H1 (cell line): ENCODE measurements around the gene SMAD7. TPM values are rescaled to one million over a fixed set of nuclear protein-coding genes. Genes with fewer than 3 reads are reported as not detected.

ENCODE experiments used
- CTCF ChIA-PET: fragments of 300-600 bp; sonication (Branson Sonifier 250); formaldehyde crosslinking; loops from one replicate; lab custom pipeline; 2021; ENCODE audit not compliant: partially characterized antibody; lab: Charles Lee
- POLR2A ChIA-PET: fragments of 300-600 bp; sonication (Branson Sonifier 250); formaldehyde crosslinking; loops from one replicate; lab custom pipeline; 2021; ENCODE audit warnings: inconsistent platforms; ENCODE audit not compliant: partially characterized antibody; lab: Charles Lee
- DNase-seq, 2 experiments: peaks; one replicate each; pipeline versions ENCODE4 v3.0.0 to v3.0.0-alpha.2; 2010 to 2022; ENCODE audit warnings: low spot score in 2 of 2, low read depth in 1 of 2, mixed read lengths in 1 of 2
- FAIRE-seq: peaks from 2 replicates; lab custom pipeline; 2011; peaks lifted over from hg19 to GRCh38; lab: Jason Lieb, UNC
- H2AFZ ChIP-seq: 2 replicates; pipeline ENCODE4 v1.8.1; 2012; ENCODE audit warnings: low read length, inconsistent platforms
- H2AK5ac ChIP-seq: 2 replicates; pipeline ENCODE4 v1.6.1; 2013; ENCODE audit warnings: low read depth, low read length
- H2BK120ac ChIP-seq: replicated peaks from 2 replicates; pipeline ENCODE3; 2013; ENCODE audit warnings: low read depth, low read length, inconsistent platforms
- H2BK12ac ChIP-seq: 2 replicates; pipeline ENCODE4 v1.6.1; 2013; ENCODE audit warnings: low read depth, low read length
- H2BK15ac ChIP-seq: 2 replicates; pipeline ENCODE4 v1.6.1; 2013; ENCODE audit warnings: low read length
- H2BK20ac ChIP-seq: 2 replicates; pipeline ENCODE4 v1.6.1; 2013; ENCODE audit warnings: low read length
- H2BK5ac ChIP-seq: 2 replicates; pipeline ENCODE4 v1.6.1; 2013; ENCODE audit warnings: low read depth, low read length
- H3K14ac ChIP-seq: 2 replicates; pipeline ENCODE4 v1.6.1; 2013; ENCODE audit warnings: inconsistent platforms; ENCODE audit not compliant: insufficient read length
- H3K18ac ChIP-seq: 2 replicates; pipeline ENCODE4 v1.6.1; 2013; ENCODE audit warnings: low read length; ENCODE audit errors: extremely low read depth
- H3K23ac ChIP-seq: 2 replicates; pipeline ENCODE4 v1.6.1; 2013; ENCODE audit warnings: inconsistent platforms; ENCODE audit not compliant: insufficient read length
- H3K23me2 ChIP-seq: 2 replicates; pipeline ENCODE4 v1.6.1; 2013; ENCODE audit warnings: low read depth, low read length
- H3K27ac ChIP-seq: 2 replicates; pipeline ENCODE4 v1.6.1; 2011; ENCODE audit warnings: low read depth, low read length, inconsistent platforms
- H3K27me3 ChIP-seq, 4 experiments: replicated peaks in 1 of 4; 1 replicate in 1 of 4; 2 replicates in 3 of 4; pipeline versions ENCODE4 v1.6.1 to v1.8.1; 2011 to 2013; ENCODE audit warnings: low read length in 3 of 4, mild to moderate bottlenecking in 3 of 4, inconsistent platforms in 2 of 4, mixed read lengths in 2 of 4, moderate library complexity in 1 of 4; ENCODE audit not compliant: control insufficient read depth in 3 of 4, insufficient read depth in 3 of 4; ENCODE audit errors: extremely low read depth in 1 of 4
- H3K36me3 ChIP-seq, 4 experiments: 2 replicates each; pipeline versions ENCODE4 v1.6.1 to v1.8.1; 2011 to 2013; ENCODE audit warnings: mild to moderate bottlenecking in 4 of 4, low read length in 3 of 4, moderate library complexity in 2 of 4, control low read depth in 1 of 4, inconsistent platforms in 1 of 4; ENCODE audit not compliant: insufficient read depth in 4 of 4, control insufficient read depth in 2 of 4
- H3K4ac ChIP-seq: replicated peaks from 2 replicates; pipeline ENCODE3; 2013; ENCODE audit warnings: low read length, low read depth, mixed read lengths, inconsistent platforms; ENCODE audit not compliant: insufficient read length
- H3K4me1 ChIP-seq, 4 experiments: replicated peaks in 1 of 4; 1 replicate in 1 of 4; 2 replicates in 3 of 4; pipeline versions ENCODE4 v1.6.1 to v1.8.1; 2011 to 2013; ENCODE audit warnings: low read length in 3 of 4, inconsistent platforms in 2 of 4, mixed read lengths in 1 of 4; ENCODE audit not compliant: insufficient read depth in 4 of 4, control insufficient read depth in 3 of 4
- H3K4me2 ChIP-seq, 2 experiments: 2 replicates each; pipeline versions ENCODE4 v1.6.1 to v1.8.1; 2011 to 2013; ENCODE audit warnings: low read depth in 2 of 2, low read length in 2 of 2, control low read depth in 1 of 2, inconsistent platforms in 1 of 2, mild to moderate bottlenecking in 1 of 2; ENCODE audit not compliant: insufficient read depth in 1 of 2
- H3K4me3 ChIP-seq, 4 experiments: fragments of 200-600, 300-600 bp in 1 of 4; sonication (generic), shearing (Covaris generic), sonication (Bioruptor Twin) in 1 of 4; 2 replicates each; pipeline versions ENCODE4 v1.5.1 to v1.8.1; 2011 to 2016; ENCODE audit warnings: low read length in 4 of 4, low read depth in 3 of 4, control low read depth in 2 of 4, inconsistent platforms in 2 of 4, mild to moderate bottlenecking in 2 of 4, mixed read lengths in 1 of 4, moderate library complexity in 1 of 4; ENCODE audit not compliant: insufficient read depth in 2 of 4; ENCODE audit errors: extremely low read depth in 1 of 4
- H3K56ac ChIP-seq: replicated peaks from 2 replicates; pipeline ENCODE3; 2013; ENCODE audit warnings: low read depth, mild to moderate bottlenecking, mixed read lengths, low read length, inconsistent platforms; ENCODE audit not compliant: insufficient read length
- H3K79me1 ChIP-seq: 2 replicates; pipeline ENCODE4 v1.6.1; 2013; ENCODE audit warnings: low read depth, low read length, control low read depth
- H3K79me2 ChIP-seq, 2 experiments: 2 replicates each; pipeline versions ENCODE4 v1.6.1 to v1.8.1; 2012 to 2013; ENCODE audit warnings: low read length in 2 of 2, mild to moderate bottlenecking in 2 of 2, inconsistent platforms in 1 of 2; ENCODE audit not compliant: insufficient read depth in 2 of 2, control insufficient read depth in 1 of 2
- H3K9ac ChIP-seq, 4 experiments: replicated peaks in 1 of 4; 1 replicate in 1 of 4; 2 replicates in 3 of 4; pipeline versions ENCODE4 v1.6.1 to v1.8.1; 2011 to 2013; ENCODE audit warnings: low read depth in 3 of 4, low read length in 3 of 4, control low read depth in 2 of 4, mild to moderate bottlenecking in 2 of 4, moderate library complexity in 2 of 4, inconsistent platforms in 1 of 4; ENCODE audit errors: extremely low read depth in 1 of 4
- H3K9me3 ChIP-seq, 2 experiments: 2 replicates each; pipeline versions ENCODE4 v1.6.1 to v1.8.1; 2012 to 2013; ENCODE audit warnings: mild to moderate bottlenecking in 2 of 2, moderate library complexity in 2 of 2, control low read depth in 1 of 2, inconsistent platforms in 1 of 2, low read depth in 1 of 2, low read length in 1 of 2, mixed read lengths in 1 of 2; ENCODE audit not compliant: insufficient read depth in 2 of 2
- H4K20me1 ChIP-seq, 2 experiments: replicated peaks in 1 of 2; 2 replicates each; pipeline versions ENCODE3 to v1.8.1; 2011 to 2013; ENCODE audit warnings: inconsistent platforms in 2 of 2, low read length in 2 of 2, mild to moderate bottlenecking in 1 of 2; ENCODE audit not compliant: insufficient read depth in 2 of 2, control insufficient read depth in 1 of 2
- H4K5ac ChIP-seq: 2 replicates; pipeline ENCODE4 v1.6.1; 2013; ENCODE audit warnings: low read length, low read depth, mixed read lengths, inconsistent platforms; ENCODE audit not compliant: insufficient read length
- H4K8ac ChIP-seq: 2 replicates; pipeline ENCODE4 v1.8.0; 2013; ENCODE audit warnings: mild to moderate bottlenecking, moderate library complexity, low read length, inconsistent platforms; ENCODE audit not compliant: insufficient read depth; ENCODE audit errors: extremely low read depth
- H4K91ac ChIP-seq: replicated peaks from 2 replicates; pipeline ENCODE3; 2013; ENCODE audit warnings: low read length, mixed read lengths, inconsistent platforms; ENCODE audit not compliant: insufficient read length
- CTBP2 ChIP-seq: IDR thresholded peaks from 2 replicates; pipeline ENCODE4 v1.7.0; 2011; ENCODE audit warnings: borderline replicate concordance, mild to moderate bottlenecking, moderate library complexity, mixed read lengths, low read length; ENCODE audit not compliant: insufficient read depth, insufficient read length
- WGBS, 2 experiments: shearing (Covaris generic) in 1 of 2; methylation state at CpG; one replicate each; pipeline versions ENCODE4 v1.1.6 to v1.1.7; 2013 to 2015; ENCODE audit warnings: low lambda C conversion rate in 2 of 2, mixed read lengths in 2 of 2, inconsistent platforms in 1 of 2, low coverage in 1 of 2, missing lambda C conversion rate in 1 of 2; ENCODE audit not compliant: insufficient replicate concordance in 2 of 2, insufficient coverage in 1 of 2, insufficient read length in 1 of 2; ENCODE audit errors: extremely low coverage in 1 of 2, missing lambda C conversion rate in 1 of 2; 5-methylcytosine and 5-hydroxymethylcytosine counted together
- polyA plus RNA-seq, 7 experiments: library from polyadenylated mRNA; depleted of rRNA in 3 of 7; stranded (reverse) in 5 of 7; unstranded in 2 of 7; fragments of >200 nt in 5 of 7; fragments of 200-250 nt in 2 of 7; gene quantifications; 1 replicate in 5 of 7; 2 replicates in 1 of 7; 4 replicates in 1 of 7; pipeline versions ENCODE4 v1.2.1 to v1.2.3, GENCODE V29; 2011 to 2013; ENCODE audit warnings: missing spikeins in 2 of 7, mixed read lengths in 2 of 7
- total RNA-seq: library from RNA; stranded (reverse); fragmentation: NEBNext Ultra II Directional; extraction: Animal tissue kit (Norgen Biotek cat#: 25700); gene quantifications from 2 replicates; pipeline ENCODE4 v1.2.1, GENCODE V29; 2021

Gene SMAD7
- total and polyA plus RNA-seq, 2 of the 8 experiments (the other 6 are each of a cell fraction or from before 2014, with no cell fraction given) = 6.5 to 15.5 TPM

DNA sequence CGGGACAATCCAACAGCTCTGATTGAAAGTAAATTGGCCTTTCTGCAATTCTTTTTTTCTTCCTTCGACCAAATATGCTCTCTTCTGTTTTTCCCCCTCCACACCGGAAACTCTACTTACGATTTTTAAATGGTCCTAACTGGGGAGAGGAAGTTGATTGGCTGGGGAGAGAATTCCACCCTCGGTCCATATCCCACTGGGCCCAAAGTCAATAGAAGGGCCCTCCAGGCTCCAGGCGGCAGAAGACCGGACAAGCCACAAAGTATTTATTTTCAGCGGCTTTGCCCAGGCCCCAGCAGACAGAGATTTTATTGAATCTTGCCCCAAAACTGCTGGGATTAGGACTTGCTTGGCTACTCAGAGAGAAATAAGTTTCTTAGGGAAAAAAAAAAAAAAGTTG, 37.1 kb upstream of the SMAD7 start:
- Histone ChIP-seq H2BK20ac (no peak overlapping the region), H2AK5ac (no peak overlapping the region), H3K27ac (no peak overlapping the region), H2BK120ac (no peak overlapping the region), H4K5ac (no peak overlapping the region), H3K23me2 (no peaks in the 10 kb centered on the region), H2AFZ (no peak overlapping the region), H3K79me2 (no peaks in the 10 kb centered on the region), H3K4me1 (peaks cover 0 to 8% (median 2%) of the 10 kb centered on the region in 4 experiments; a peak in 3 of 7 replicates), H4K91ac (no peak overlapping the region), H3K4me3 (no peak overlapping the region), H4K8ac (no peak overlapping the region), H3K9ac (no peak overlapping the region), H2BK5ac (no peak overlapping the region), H3K36me3 (no peaks in the 10 kb centered on the region), H3K9me3 (no peaks in the 10 kb centered on the region), H3K23ac (no peak overlapping the region), H3K79me1 (no peaks in the 10 kb centered on the region), H3K14ac (no peak overlapping the region), H2BK15ac (no peak overlapping the region), H4K20me1 (no peaks in the 10 kb centered on the region), H3K4me2 (no peak overlapping the region), H3K56ac (no peak overlapping the region), H2BK12ac (no peak overlapping the region), H3K27me3 (peaks cover 0 to 2% (median 0%) of the 10 kb centered on the region in 4 experiments; a peak in 1 of 7 replicates), H3K18ac (no peak overlapping the region), H3K4ac (no peak overlapping the region)
- DNase-seq (no peak), FAIRE-seq (no peak)
- POLR2A ChIA-PET = interaction anchor here (2.7 kb wide), 1 partner anchor 35 kb away, joined by 10 read pairs; no protein-coding TSS in a partner anchor
- CTCF ChIA-PET = interaction anchor here (0.8 to 2.6 kb wide), 6 partner anchors 8 to 54 kb away, joined by 3 to 8 read pairs (median 4); no protein-coding TSS in a partner anchor
- TF ChIP-seq CTBP2 = no peak
- WGBS, 2 experiments = 68% methylated on average over 8 of the region's 8 CpGs; no CpG with 5 or more reads in 1 of the 2 experiments
